HFFc6 (cell line): ENCODE results near the gene OR11H1. TPM values are rescaled to one million over a fixed set of nuclear protein-coding genes. Genes with fewer than 3 reads are reported as not detected.
"Not testable (repeated sequence)": the region's sequence is repeated elsewhere in the genome, so short reads cannot be mapped to it uniquely, and the experiment has no call there.

ENCODE experiments used
- DNase-seq: peaks from one replicate; pipeline ENCODE4 v3.0.0-alpha.2; 2018
- H3K27ac Mint-ChIP-seq: 2 replicates; pipeline ENCODE4 v1.8.0; 2020; ENCODE audit warnings: mild to moderate bottlenecking, mixed read lengths
- H3K27me3 Mint-ChIP-seq: 2 replicates; pipeline ENCODE4 v1.8.0; 2021; ENCODE audit warnings: mild to moderate bottlenecking, moderate library complexity, mixed read lengths; ENCODE audit not compliant: insufficient read depth
- H3K36me3 Mint-ChIP-seq: 2 replicates; pipeline ENCODE4 v1.8.0; 2021; ENCODE audit warnings: low read depth, mixed read lengths
- H3K4me1 Mint-ChIP-seq: 2 replicates; pipeline ENCODE4 v1.8.0; 2020; ENCODE audit warnings: low read depth, mixed read lengths
- H3K4me3 Mint-ChIP-seq: 2 replicates; pipeline ENCODE4 v1.8.0; 2020; ENCODE audit warnings: mild to moderate bottlenecking, moderate library complexity, mixed read lengths
- H3K9me3 Mint-ChIP-seq: 2 replicates; pipeline ENCODE4 v1.8.0; 2020; ENCODE audit warnings: mild to moderate bottlenecking, mixed read lengths
- long read RNA-seq: library from polyadenylated mRNA; unstranded; transcript quantifications from one replicate; pipeline ENCODE4 v2.0.0, GENCODE V29; 2019
- total RNA-seq, 6 experiments: library from RNA; stranded (reverse); fragmentation: NEBNext Ultra II Directional; extraction: Animal tissue kit (Norgen Biotek cat#: 25700); gene quantifications; 2 replicates in 1 of 6; 3 replicates in 5 of 6; pipeline ENCODE4 v1.2.3, GENCODE V29; 2021

The OR11H1 gene
- not detected for total RNA-seq
- long read RNA-seq = 0 reads

- not testable (repeated sequence) for H3K9me3 Mint-ChIP-seq, H3K27me3 Mint-ChIP-seq, DNase-seq, H3K36me3 Mint-ChIP-seq, H3K4me1 Mint-ChIP-seq, H3K27ac Mint-ChIP-seq, H3K4me3 Mint-ChIP-seq
These were observed at the start of gene OR11H1 for GRCh38 chr22:15527892-15528291. Gene OR11H1 (plus strand): TSS chr22:15528192. CDS start chr22:15528192, 0 bp downstream.

- H3K36me3 Mint-ChIP-seq, H3K9me3 Mint-ChIP-seq, H3K4me3 Mint-ChIP-seq, DNase-seq, H3K27me3 Mint-ChIP-seq, H3K4me1 Mint-ChIP-seq, H3K27ac Mint-ChIP-seq: not testable (repeated sequence)
These were observed 18.0 kb upstream of the OR11H1 start for GRCh38 chr22:15509967-15510366.

- not testable (repeated sequence) for H3K4me1 Mint-ChIP-seq, H3K9me3 Mint-ChIP-seq, H3K27me3 Mint-ChIP-seq, H3K36me3 Mint-ChIP-seq, H3K4me3 Mint-ChIP-seq, H3K27ac Mint-ChIP-seq, DNase-seq
These were observed 12.1 kb upstream of the OR11H1 start for GRCh38 chr22:15515896-15516295.

GRCh38 chr22:15553767-15554166, 25.8 kb downstream of the OR11H1 start:
- H3K4me3 Mint-ChIP-seq, DNase-seq, H3K9me3 Mint-ChIP-seq, H3K27me3 Mint-ChIP-seq, H3K4me1 Mint-ChIP-seq, H3K36me3 Mint-ChIP-seq, H3K27ac Mint-ChIP-seq: not testable (repeated sequence)

GRCh38 chr22:15563461-15563860, 35.5 kb downstream of the OR11H1 start:
- H3K27ac Mint-ChIP-seq, H3K4me3 Mint-ChIP-seq: not testable (repeated sequence)

GRCh38 chr22:15565063-15565462, 37.1 kb downstream of the OR11H1 start:
- H3K36me3 Mint-ChIP-seq, H3K27me3 Mint-ChIP-seq, H3K4me1 Mint-ChIP-seq, H3K9me3 Mint-ChIP-seq, DNase-seq, H3K4me3 Mint-ChIP-seq, H3K27ac Mint-ChIP-seq: not testable (repeated sequence)

More at GRCh38 chr22:15563461-15563860, 35.5 kb downstream of the OR11H1 start:
- H3K9me3 Mint-ChIP-seq, H3K27me3 Mint-ChIP-seq, H3K4me1 Mint-ChIP-seq, H3K36me3 Mint-ChIP-seq, DNase-seq: not testable (repeated sequence)

Other genes with a start within 250 kb of the OR11H1 start
- gene POTEH, start 161.8 kb downstream of the OR11H1 start, total RNA-seq = not detected